H7 (cell line): Measurements from ENCODE around the gene GPATCH4. TPM values are rescaled to one million over a fixed set of nuclear protein-coding genes. Genes with fewer than 3 reads are reported as not detected.
"Not testable (repeated sequence)": the region's sequence is repeated elsewhere in the genome, so short reads cannot be mapped to it uniquely, and the experiment has no call there.

Source experiments
- DNase-seq: peaks from one replicate; pipeline ENCODE4 v3.0.0; 2012
- H3K27me3 ChIP-seq: 2 replicates; pipeline ENCODE4 v1.6.0; 2011; ENCODE audit warnings: mild to moderate bottlenecking, low read length; ENCODE audit not compliant: control insufficient read depth, insufficient read depth
- H3K36me3 ChIP-seq: replicated peaks from 2 replicates; pipeline ENCODE4 v1.5.1; 2011; ENCODE audit warnings: low read length; ENCODE audit not compliant: control insufficient read depth, insufficient read depth
- H3K4me3 ChIP-seq: 2 replicates; pipeline ENCODE4 v1.5.1; 2011; ENCODE audit warnings: low read depth, mild to moderate bottlenecking, control low read depth, low read length, moderate library complexity; ENCODE audit not compliant: insufficient read depth
- total RNA-seq: library from RNA; depleted of rRNA; stranded (reverse); fragments of >200 nt; shearing (Covaris generic); gene quantifications from 2 replicates; pipeline ENCODE4 v1.2.3, GENCODE V29; 2014

The GPATCH4 gene
- total RNA-seq, 1 experiment from 2014 or later: 40.6 TPM

DNA sequence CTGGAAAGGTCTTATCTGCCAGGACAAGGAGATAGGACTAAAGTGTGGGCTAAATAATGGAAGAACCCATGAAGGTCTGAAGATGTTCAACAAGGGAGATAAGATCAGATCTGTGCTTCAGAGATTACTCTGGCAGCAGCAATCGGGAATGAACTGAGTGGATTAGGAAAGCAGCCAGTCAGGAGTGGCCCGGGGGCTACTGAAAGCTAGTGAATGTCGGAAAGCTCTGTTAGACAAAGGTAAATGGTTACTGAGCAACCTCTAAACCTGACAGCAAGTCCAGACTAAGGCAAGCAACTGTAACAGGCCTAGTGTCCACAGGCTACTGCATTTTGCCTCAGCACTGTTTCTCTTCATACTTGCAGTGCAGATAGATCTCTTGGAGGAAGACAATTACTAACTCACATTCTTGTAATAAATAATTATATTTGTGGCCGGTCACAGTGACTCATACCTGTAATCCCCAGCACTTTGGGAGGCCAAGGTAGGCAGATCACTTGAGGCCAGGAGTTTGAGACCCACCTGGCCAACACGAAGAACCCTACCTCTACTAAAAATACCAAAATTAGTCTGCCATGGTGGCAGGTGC, 41.4 kb downstream of the GPATCH4 start:
- no peak overlapping the region for H3K4me3 ChIP-seq
- no peak for DNase-seq
- H3K36me3 ChIP-seq: peaks cover 32% of the 10 kb centered on the region
- no peaks in the 10 kb centered on the region for H3K27me3 ChIP-seq

DNA sequence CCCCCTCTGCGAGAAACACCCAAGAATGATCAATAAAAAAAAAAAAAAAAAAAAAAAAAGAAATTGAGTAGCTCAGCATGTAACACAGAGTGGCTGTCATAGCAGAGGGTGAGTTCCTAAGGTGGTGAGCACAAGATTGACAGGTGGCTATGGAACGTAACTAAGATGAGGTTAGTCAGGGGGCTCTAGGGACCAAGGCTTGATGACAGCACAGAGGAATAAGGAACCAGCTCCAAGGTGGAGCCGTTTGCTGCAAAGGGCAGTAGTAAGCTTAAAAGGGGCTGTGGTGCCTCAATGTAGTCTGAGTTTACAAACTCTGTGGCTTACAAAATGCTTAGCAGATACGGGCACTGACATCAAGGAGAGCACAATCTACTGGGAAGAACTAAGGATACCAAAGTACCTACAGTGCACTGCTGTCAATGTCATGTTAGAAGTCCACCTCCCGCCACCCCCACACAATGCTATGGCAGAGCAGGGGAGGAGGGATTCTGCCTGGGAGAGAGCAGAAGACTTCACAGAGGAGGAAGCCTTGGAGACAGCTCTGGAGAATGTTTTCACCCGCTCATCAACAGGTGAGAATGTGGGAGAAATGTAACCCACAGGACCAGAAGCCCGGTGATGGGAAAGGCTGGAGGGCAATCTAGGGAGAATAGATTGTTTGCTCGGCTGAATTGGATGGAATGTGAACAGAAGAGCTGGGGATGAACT, 42.0 kb downstream of the GPATCH4 start:
- no peaks in the 10 kb centered on the region for H3K27me3 ChIP-seq
- no peak overlapping the region for H3K4me3 ChIP-seq
- no peak for DNase-seq
- H3K36me3 ChIP-seq: peaks cover 32% of the 10 kb centered on the region

DNA sequence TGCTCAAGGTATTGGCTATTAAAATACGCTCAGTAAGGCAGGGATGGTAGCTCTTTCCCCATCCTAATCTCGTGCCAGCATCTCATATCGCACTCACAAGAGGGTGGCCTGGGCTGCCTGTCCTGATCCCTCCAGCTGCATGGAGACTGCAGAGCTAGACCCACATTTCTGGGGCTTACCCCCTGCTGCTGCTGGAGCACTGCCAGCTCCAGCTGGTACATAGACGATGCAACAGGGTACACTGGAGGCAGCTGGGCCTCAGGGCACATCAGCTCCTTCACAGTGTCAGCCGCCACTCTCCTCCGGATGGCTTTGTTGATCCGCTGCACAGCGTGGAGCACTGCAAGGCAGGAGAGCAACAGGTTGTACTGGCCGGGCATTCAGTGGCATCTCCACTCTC, 44.9 kb downstream of the GPATCH4 start:
- DNase-seq: no peak
- H3K36me3 ChIP-seq: peaks cover 17% of the 10 kb centered on the region
- no peak overlapping the region for H3K4me3 ChIP-seq
- H3K27me3 ChIP-seq: no peaks in the 10 kb centered on the region

DNA sequence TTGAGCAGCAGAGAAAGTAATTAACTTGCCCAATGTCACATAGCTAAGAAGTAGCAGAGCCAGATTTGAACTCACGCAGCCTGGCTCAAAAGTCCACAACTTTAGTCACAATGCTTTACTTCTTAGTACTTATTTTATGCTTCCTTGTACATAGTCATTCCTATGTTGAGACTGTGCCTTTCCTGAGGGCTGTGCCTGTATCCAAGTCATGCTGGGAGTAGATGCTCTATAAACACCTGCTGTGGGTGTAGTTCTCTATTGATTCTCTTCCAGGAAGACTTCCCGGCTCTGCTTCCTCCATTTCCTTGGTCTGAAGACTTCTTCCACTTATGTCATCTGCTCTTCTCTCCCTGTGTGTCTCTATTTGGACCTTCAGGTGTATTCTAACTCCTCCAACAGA, 45.6 kb downstream of the GPATCH4 start:
- no peak for DNase-seq
- Histone ChIP-seq H3K36me3 (peaks cover 18% of the 10 kb centered on the region), H3K4me3 (no peak overlapping the region), H3K27me3 (no peaks in the 10 kb centered on the region)

DNA sequence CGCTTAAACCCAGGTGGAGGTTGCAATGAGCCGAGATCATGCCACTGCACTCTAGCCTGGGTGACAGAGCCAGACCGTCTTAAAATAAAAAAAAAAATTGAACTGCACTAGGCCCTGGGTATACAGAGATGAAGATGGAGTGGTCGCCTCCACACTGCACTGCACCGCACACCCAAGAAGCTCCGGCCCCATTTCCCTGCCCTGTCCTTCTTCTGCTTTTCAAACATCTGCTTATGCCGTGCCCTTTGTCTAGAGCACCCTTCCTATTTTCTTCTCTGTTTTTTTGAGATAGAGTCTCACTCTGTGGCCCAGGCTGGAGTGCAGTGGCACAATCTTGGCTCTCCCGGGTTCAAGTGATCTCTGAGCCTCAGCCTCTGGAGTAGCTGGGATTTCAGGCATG, 46.3 kb downstream of the GPATCH4 start:
- Histone ChIP-seq H3K27me3 (no peaks in the 10 kb centered on the region), H3K4me3 (no peak overlapping the region), H3K36me3 (peaks cover 19% of the 10 kb centered on the region)
- DNase-seq: no peak

DNA sequence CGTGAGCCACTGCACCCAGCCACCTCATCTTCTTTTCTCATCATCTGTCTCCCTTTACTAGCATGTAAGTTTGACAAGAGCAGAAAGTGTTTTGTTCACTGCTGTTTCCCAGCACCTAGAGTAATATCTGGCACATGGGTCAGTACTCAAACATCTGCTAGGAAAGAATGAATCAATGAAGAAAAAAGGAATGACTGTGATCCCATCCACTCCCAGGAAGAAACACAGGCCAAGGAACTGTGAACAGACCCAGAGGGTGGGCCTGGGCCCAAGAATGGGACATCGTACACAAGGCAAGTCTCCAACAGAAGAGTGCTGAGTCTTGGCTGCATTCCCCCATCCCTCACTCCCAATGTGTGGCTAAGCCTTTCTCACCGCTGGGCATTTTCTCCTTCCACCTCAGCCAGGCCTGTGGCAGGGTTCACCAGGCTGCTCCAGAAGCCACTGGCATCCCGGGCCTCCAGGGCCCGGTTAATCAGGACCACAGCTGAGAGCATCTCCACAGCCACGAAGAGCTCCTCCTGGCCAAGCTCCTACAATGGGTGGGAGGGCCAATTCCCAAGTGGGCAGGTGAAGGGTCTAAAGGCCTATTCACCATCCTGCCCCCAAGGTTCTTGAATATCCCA, 47.3 kb downstream of the GPATCH4 start:
- Histone ChIP-seq H3K27me3 (no peaks in the 10 kb centered on the region), H3K4me3 (no peak overlapping the region), H3K36me3 (peaks cover 11% of the 10 kb centered on the region)
- DNase-seq: no peak

DNA sequence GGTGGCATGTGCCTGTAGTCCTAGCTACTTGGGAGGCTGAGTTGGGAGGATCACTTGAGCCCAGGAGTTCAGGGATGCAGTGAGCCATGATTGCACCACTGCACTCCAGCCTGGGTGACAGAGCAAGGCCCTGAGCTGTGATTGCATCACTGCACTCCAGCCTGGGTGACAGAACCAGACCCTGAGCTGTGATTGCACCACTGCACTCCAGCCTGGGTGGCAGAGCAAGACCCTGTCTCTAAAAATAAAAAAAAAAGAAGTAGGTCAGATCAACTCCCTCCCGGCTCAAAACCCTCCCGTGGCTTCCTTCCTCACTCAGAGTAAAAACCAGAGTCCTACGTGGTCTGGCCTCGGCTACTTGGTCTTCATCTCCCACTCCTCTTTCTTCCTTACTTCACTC, 48.3 kb downstream of the GPATCH4 start:
- H3K36me3 ChIP-seq: peaks cover 18% of the 10 kb centered on the region
- not testable (repeated sequence) for DNase-seq

DNA sequence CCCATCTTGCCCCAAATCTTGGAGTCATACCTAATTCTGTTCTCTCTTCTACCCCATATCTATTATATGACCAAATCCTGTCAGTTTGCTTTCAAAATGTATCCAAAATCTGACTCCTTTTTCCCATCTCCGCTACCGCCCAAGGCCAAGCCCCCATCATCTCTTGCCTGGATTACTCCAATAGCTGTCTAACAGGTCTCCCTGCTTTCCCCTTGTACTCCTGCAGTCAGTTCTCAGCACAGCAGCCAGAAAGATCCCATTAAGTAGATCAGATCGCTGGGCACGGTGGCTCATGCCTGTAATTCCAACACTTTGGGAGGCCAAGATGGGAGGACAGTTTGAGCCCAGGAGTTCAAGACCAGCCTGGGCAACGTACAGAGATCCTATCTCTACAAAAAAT, 48.8 kb downstream of the GPATCH4 start:
- Histone ChIP-seq H3K27me3 (no peaks in the 10 kb centered on the region), H3K36me3 (peaks cover 21% of the 10 kb centered on the region), H3K4me3 (no peak overlapping the region)
- no peak for DNase-seq

More for the DNA sequence above, 48.3 kb downstream of the GPATCH4 start:
- not testable (repeated sequence) for H3K4me3 ChIP-seq, H3K27me3 ChIP-seq

DNA sequence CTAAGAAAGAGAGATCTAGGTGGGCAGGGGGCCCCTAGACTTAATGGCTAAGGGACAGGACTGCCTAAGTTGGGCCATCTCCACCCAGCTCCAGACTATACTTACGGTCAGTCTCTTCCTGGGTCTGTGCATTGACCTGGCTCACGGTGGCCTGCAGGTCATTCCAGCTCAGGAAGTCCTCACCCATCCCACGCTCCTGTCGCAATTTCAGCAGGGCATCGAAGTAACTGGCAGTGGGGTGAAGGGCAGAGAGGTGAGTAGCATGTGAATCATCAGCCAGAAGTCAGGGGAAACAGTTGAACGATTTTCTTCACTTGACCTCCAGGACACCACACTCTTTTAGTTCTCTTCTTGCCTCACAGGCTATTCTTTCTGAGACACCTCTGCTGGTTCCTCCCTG, 49.4 kb downstream of the GPATCH4 start:
- Histone ChIP-seq H3K4me3 (no peak overlapping the region), H3K27me3 (no peaks in the 10 kb centered on the region), H3K36me3 (peaks cover 22% of the 10 kb centered on the region)
- no peak for DNase-seq

DNA sequence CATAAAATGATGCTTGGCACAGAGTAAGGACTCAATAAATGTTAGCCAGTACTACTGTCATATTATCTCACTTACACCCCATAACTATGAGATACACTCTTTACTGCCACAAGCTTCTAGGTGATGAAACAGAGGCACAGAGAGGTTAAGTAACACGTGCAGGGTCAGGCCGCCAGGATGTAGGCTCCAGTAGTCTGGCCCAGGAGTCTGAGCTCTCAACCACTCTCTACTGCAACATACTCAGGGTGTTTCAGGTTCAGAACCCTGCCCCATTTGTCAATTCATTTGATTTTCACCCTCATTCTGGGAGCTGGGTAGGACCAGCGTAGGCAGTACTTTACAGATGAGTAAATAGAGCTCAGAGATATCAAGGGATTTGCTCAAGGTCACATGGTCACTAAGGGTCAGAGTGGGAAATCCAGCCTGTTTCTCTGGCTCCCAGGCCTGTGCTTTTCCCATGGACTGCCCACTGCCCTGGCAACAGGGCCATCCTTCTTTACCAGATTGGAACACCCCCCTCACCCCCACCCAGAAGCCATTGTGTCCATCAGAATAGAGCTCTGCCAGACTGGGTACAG, 50.1 kb downstream of the GPATCH4 start:
- no peak for DNase-seq
- H3K27me3 ChIP-seq: no peaks in the 10 kb centered on the region
- H3K4me3 ChIP-seq: no peak overlapping the region
- H3K36me3 ChIP-seq: peaks cover 21% of the 10 kb centered on the region

DNA sequence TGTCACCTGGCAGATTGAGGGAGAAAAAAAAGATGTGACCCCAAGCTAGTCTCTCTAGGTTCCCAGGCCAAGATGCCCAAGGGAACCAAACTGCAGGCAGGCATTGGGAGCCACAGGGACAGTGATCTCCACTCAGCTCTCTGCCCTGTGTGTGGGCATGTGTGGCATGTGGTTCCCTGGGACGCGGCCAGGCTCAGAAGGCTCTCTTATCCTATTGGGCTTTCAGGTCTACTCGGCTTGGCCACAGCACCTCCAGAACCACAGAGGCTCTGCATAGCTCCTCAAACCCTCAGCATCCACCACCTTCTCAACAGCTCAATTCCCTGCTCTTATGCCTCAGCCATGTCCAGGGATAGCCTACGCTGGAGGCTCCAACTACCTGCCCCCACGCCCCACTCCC, 50.9 kb downstream of the GPATCH4 start:
- no peaks in the 10 kb centered on the region for H3K27me3 ChIP-seq
- DNase-seq: no peak
- H3K4me3 ChIP-seq: no peak overlapping the region
- peaks cover 25% of the 10 kb centered on the region for H3K36me3 ChIP-seq

DNA sequence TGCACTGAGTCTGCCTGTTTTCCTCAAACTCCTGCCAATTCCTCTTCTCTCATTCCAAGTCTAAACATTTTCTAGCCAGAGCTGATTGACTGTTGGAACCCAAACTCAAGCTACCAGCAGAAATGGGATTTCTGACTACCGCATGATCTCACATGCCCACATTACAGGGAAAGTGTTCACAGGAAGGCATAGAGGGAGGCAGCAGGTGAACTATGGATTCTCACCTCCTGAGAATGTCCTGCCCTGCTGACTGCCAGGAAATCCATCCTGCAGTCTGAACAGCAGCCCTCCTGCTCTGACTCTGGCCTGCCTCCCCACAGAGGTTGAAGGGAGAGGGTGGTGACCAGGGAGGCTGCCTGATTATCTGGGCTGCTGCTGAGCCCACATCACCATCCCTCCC, 51.4 kb downstream of the GPATCH4 start:
- DNase-seq: no peak
- peaks cover 25% of the 10 kb centered on the region for H3K36me3 ChIP-seq
- no peaks in the 10 kb centered on the region for H3K27me3 ChIP-seq
- H3K4me3 ChIP-seq: no peak overlapping the region

DNA sequence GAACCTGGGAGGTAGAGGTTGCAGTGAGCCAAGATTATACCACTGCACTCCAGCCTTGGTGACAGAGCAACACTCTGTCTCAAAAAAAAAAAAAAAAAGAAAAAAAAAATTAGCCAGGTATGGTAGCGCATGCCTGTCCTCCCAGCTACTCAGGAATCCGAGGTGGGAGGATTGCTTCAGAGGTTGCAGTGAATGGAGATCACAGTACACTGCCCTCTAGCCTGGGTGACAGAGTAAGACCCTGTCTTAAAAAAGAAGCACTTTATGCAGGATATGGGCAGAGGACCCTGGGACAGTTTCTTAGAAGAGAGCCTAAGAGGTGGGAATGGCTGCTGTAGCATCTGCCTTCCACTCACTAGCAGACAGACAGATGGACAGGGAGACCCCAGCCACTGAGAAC, 51.9 kb downstream of the GPATCH4 start:
- DNase-seq: no peak
- Histone ChIP-seq H3K4me3 (no peak overlapping the region), H3K36me3 (peaks cover 25% of the 10 kb centered on the region)

DNA sequence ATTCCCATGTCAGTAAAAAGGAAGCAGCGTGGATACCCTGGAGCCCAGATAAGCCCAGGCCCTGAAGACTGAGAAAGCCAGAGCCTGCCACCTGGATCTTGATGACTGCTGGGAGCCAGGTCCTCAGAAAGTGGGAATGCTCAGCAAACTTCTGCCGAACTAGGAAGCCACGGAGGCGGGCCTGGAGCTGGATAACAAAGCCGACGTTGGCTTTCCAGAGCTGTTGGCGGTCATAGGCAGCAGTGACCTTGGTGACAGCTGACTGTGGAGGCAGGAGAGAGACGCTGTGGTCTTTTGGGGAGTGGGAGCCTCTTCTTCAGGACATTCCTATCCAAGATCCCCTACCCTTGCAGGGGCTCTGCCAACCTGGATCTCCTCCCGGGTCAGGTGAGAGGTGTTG, 53.3 kb downstream of the GPATCH4 start:
- no peak for DNase-seq
- no peak overlapping the region for H3K4me3 ChIP-seq
- no peaks in the 10 kb centered on the region for H3K27me3 ChIP-seq
- H3K36me3 ChIP-seq: peaks cover 25% of the 10 kb centered on the region

More for the DNA sequence above, 51.9 kb downstream of the GPATCH4 start:
- no peaks in the 10 kb centered on the region for H3K27me3 ChIP-seq

DNA sequence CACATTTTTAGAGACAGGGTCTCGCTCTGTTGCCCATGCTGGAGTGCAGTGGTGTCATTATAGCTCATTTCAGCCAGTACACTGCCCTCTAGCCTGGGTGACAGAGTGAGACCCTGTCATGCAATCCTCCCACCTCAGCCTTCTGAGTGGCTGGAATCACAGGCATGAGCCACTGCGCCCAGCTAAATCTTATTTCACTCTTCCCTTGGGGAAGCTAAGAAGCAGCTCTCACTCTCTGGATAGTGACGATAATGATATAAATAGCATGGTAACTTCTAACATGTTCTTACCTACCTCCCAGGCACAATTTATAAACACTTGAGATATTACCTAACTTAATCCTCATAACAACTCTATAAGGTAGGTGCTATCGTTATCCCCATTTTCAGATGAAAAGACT, 53.8 kb downstream of the GPATCH4 start:
- peaks cover 25% of the 10 kb centered on the region for H3K36me3 ChIP-seq
- no peaks in the 10 kb centered on the region for H3K27me3 ChIP-seq
- no peak for DNase-seq
- no peak overlapping the region for H3K4me3 ChIP-seq
